HG02938 (cell line): ENCODE measurements around the gene MRPL52.

ENCODE experiments used
- ATAC-seq: cut with Tn5 transposase; IDR thresholded peaks from one replicate; pipeline ENCODE4 v1.9.1; 2021; ENCODE audit warnings: mild to moderate bottlenecking, moderate library complexity; ENCODE audit not compliant: unreplicated experiment

The MRPL52 gene

GRCh38 chr14:22878271-22879246, 48.9 kb downstream of the MRPL52 start:
- no peak for ATAC-seq

GRCh38 chr14:22882064-22882463, 52.4 kb downstream of the MRPL52 start:
- no peak for ATAC-seq

GRCh38 chr14:22882529-22883172, 53.0 kb downstream of the MRPL52 start:
- no peak for ATAC-seq

- no peak for ATAC-seq
Measured at GRCh38 chr14:22883173-22883976, 53.7 kb downstream of the MRPL52 start, which contains the start of gene REM2. Gene REM2 (plus strand): TSS chr14:22883222. CDS start chr14:22883288, 66 bp downstream.

GRCh38 chr14:22884076-22884737, 54.5 kb downstream of the MRPL52 start:
- no peak for ATAC-seq
